COLO829 (cell line): ENCODE data around the gene DNALI1.
A peak's percentile ranks its signal among the peaks of the same experiment; 100 is the strongest.

Experiments
- DNase-seq: peaks from one replicate; pipeline ENCODE4 v3.0.0; 2012; ENCODE audit warnings: low spot score

The DNALI1 gene

DNA sequence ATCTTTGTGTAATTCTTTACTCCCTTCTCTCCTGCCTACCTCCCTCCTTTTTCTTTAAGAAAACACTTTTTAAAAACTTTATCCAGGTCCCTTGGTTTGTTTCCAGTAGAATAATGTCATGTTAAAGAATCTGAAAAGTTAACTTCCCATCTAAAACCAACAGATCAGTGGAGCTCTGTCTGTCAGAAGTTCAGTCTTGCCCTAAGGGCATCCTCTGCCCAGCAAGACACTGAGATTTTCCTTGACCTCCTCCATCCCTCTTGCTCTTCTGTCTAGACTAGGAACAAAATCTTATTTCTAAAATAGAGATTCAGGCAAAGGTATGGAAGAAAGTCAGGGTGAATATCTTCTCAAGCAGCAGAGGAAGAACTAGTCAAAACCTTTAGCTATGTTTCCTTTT, 44.7 kb downstream of the DNALI1 start:
- DNase-seq: peak; percentile 24

DNA sequence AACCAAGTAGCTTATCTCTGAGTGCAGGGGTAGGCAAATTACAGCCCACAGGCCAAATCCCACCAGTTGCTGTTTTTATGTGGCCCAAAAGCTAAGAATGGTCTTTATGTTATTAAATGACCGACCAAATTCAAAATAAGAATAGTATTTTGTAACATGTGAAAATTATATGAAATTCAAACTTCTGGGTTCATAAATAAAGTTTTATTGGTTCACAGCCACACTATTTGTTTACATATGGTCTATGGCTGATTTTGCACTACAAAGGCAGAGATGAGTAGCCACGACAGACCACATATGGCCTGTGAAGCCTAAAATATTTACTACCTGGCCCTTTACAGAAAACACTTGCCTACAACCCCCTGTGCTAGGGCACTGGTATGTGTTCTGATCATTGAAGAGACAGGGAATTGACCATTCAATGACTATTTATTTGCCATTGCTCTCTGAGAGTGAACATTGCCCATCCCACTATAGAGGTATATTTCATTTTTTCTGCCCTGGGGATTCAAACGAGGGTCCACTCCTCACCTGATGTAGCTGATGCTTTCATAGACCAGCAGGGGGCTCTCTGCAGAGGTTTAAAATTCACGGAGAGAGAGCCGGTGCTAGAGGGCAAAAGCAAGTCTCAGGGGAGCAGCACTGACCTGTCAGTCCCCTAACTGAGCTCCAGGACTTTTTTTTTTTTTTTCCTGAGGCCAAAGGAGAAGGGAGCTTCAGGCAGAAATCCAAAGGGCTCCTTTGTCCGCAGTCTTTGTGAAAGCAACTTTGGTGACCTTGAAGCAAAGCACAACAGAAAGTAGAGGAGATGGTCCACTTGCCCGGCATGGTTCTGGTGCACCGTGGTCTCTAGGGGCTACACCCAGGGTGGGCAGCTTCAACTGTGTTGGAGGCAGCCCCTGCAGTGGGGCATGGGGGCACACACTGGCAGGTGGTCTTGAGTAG, 46.3 kb downstream of the DNALI1 start:
- DNase-seq: peak; percentile 55

DNA sequence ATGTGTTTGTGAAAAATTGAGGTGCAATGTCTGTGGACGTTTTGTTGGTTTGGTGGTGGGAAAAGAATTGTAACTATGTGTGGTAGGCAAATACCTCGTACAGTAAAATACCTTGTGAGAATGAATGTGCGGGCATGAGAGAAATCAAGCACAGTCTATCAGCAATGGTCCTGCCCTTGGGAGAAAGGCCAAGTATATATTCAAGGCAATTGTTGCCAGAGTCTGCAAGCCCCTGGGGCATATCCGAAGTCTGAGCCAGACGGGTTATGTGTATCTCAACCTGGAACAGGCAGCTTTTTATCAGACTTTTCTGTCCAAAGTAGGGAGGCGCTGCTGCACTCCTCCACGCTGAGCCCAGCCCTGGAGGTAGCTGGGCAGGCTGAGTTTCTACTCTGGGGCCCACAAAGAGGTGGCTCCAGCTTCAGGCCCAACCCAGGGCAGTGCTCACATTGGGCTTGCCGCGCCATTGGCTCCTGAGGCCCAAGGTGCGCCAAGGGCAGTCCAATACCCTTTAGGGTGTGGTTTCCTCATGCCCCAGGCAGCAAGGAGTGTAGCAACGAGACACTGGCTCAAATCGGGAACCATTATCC, 48.4 kb downstream of the DNALI1 start:
- no peak for DNase-seq

DNA sequence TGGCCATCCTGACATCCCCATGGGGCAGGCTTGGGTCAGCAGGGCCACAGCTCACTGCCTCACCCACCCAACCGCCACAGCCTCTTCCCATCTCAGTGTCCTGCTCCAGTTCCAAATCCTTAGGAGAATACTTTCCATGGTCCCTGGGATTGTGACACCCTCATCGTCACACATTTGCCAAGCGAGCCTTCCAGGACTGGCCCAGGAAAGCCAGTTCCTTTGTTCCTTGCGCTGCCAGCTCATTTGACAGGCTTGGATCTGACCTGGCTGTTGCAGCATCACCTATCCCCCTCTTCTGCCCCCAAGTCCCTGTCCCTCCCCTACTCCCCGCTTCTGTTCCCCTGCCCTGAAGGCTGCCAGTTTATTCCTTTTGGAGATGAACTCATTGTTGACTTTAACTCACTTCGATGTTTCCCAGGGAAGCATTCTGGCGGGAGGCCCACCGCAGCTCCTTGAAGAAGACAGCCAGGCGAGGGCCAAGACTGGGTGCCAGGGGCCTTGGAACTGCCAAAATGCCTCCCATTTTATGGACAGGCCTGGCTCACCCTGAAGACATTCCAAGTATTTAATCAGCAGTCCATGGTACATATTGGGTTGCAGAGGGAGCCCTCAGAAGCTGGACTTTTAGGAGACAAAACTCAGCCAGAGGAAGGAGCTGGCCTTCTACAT, 49.2 kb downstream of the DNALI1 start:
- DNase-seq: no peak

DNA sequence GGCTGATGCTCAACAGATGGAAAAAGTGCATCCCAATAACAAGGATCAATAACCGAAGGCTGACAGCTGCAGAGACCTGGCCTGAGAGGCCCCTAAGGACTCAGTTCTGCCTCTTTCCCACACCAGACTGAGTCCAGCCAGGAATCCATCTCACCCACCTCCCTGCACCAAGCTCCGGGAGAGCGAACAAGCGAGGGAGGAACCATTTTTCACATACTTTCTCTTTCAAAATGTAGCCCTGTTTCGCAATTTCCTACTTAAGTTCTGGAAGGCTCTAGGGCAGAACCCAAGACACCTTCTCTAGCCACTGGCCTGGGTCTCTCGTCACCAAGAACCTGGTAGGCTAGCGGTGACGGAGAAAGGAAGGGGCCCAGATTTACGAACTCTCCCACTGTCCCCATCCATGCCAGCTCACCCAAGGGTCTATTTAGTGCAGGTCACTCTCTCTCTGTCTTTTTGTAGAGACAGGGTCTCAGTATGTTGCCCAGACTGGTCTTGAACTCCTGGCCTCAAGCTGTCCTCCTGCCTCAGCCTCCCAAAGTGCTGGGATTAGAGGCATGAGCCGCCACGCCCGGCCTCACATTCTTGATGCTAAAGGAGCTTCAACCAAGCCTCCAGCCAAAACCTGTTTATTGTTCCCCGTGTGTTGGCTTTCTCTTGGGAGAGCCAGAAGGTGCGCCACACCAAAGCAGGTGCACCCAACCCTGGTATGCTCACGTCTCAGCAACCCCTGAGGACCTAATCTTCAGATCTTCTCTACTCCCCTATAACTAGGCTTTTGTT, 49.9 kb downstream of the DNALI1 start:
- DNase-seq: no peak

DNA sequence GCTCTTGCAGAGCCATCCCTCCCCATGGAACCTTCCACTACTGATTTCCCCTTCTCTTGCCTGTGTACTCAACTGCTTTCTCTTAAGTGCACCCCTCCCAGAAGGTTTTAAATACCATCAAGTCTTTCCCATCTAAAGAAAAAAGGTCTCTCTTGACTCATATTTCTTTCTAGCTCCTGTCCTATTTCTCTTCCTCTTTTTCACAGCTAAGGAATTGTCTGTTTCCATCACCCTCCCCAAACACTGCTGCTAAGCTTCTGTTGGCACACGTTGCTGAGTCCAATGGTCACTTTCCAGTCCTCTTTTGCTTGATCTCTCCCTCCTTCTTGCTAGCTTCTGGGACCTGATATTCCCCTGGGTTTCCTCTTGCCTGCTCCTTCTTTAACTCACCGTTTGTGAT, 52.3 kb downstream of the DNALI1 start:
- DNase-seq: no peak

DNA sequence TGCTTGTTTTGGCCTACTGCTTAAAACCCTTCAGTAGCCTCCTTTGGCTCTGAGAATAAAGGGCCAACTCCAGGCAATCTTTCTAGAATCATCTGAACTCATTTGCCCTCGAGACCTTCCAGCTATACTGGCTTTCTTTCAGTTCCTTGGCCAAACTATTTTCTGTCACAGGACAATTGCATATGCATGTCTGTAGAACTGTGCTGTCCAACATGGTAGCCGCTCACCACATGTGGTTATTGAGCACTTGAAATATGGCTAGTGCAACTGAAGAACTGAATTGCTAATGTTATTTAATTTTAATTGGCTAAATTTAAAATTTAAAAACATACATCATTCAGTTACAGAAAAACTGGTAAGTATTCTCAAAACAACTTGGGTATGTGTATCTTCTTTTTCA, 53.3 kb downstream of the DNALI1 start:
- DNase-seq: no peak

DNA sequence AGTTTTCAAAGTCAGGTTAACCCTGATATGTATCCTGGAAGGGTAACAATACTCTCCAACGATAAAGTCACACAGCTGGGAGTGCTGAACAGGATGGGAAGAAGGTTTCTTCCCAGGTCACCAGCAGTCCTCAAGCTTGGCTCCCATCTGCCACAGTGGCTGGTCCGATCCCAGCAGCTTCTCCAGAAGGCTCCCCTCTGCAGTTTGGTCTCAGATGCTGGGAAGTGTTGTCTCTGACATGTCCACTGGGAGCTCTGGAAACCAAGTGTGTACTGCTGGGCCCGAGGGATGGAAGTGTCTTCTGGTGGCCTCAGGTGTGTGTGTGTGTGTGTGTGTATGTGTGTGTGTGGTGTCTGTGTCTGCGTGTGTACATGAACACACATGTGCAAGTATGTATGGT, 55.4 kb downstream of the DNALI1 start:
- DNase-seq: no peak

DNA sequence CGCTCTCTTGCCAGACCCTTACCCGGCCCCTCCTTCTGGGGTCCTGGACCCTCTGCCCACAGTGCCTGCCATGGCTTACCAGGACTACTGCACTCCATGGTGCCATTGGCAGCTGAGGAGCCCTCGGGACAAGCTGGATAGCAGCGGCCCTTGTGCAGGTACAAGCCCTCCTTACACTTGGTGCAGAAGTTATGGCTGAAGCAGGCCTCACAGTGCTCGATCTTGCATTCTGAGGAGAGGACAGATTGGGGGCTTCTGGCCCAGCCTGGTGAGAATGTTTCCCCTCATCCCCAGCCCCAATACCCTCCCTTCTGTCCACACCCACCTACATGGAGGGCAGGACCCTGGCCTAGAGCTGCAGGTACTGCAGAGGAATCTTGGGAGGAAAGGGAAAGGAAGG, 57.4 kb downstream of the DNALI1 start:
- no peak for DNase-seq

DNA sequence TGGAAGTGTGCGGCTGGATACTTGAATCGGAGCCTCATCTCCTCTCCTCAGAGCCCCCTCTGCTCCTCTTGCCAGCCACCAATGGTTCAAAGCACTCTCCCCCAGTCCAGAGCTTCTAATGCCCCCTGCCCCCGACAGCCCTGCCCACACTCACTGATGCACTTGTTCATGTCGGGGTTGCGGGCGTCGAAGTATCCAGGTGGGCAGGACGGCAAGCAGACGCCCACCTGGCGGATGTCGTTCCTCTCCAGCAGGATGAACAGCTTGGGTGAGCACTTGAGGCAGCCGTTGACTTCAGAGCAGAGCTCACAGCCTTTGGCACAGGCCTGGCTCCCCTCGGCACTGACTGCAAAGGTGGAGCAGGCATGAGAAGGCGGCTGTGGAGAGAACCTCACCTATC, 59.6 kb downstream of the DNALI1 start:
- DNase-seq: no peak
